T-helper 2 cell treated with Interferon-gamma antibody and Interleukin-4, amounts not matched to agents 5 μg/mL and 100 μg/mL, for 36 hours (primary cell): Measurements from ENCODE around the gene MAD1L1.

Source experiments
- DNase-seq: peaks from one replicate; pipeline ENCODE4 v3.0.0; 2021; ENCODE audit warnings: low spot score
- H3K27ac Mint-ChIP-seq: one replicate; pipeline ENCODE4 v1.8.0; 2021; ENCODE audit warnings: mild to moderate bottlenecking, mixed read lengths
- H3K27me3 Mint-ChIP-seq: one replicate; pipeline ENCODE4 v1.8.0; 2021; ENCODE audit warnings: low read depth, mixed read lengths
- H3K36me3 Mint-ChIP-seq: one replicate; pipeline ENCODE4 v1.8.0; 2021; ENCODE audit warnings: low read depth, mixed read lengths
- H3K4me1 Mint-ChIP-seq: one replicate; pipeline ENCODE4 v1.8.0; 2021; ENCODE audit warnings: low read depth, mixed read lengths
- H3K4me3 Mint-ChIP-seq: one replicate; pipeline ENCODE4 v1.8.0; 2022; ENCODE audit warnings: mild to moderate bottlenecking, moderate library complexity, mixed read lengths
- H3K9me3 Mint-ChIP-seq: one replicate; pipeline ENCODE4 v1.8.0; 2021; ENCODE audit warnings: mixed read lengths

MAD1L1 gene

DNA sequence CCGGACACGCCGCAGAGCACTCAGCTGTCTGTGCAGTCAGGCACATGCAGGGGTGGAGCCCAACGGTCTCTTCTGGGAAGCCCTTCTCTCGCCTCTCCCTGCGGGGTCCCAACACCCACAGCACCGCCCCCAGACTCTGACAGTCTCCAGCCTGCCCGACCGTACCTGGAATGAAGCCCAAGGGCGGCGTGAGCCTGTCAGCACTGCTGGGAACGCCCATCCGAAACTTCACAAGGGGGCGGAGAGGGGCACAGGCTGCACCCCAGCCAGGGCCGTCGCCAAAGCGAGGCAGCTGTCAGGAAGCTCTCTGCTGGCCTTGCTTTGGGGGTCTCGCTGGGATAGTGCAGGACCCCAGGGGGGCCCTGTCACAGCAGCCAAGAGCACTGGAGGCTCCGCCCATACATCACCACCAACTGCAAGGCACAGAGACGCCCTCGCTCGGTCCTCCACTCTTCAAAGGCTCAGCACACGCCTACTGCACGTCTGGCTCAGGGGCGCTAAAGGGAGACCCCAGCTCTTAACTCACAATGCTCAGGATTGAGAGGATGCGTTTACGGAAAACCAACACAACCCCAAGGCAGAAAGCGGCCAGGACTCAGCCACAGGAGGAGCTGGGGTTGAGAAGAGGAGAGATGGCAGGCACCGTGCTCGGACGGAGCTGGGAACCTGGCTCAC is 30.9 kb downstream of the MAD1L1 start:
- H3K4me3 Mint-ChIP-seq = no peak overlapping the region
- no peak overlapping the region for H3K27ac Mint-ChIP-seq
- H3K9me3 Mint-ChIP-seq = no peaks in the 10 kb centered on the region
- DNase-seq = no peak
- H3K27me3 Mint-ChIP-seq = no peaks in the 10 kb centered on the region
- no peaks in the 10 kb centered on the region for H3K4me1 Mint-ChIP-seq
- H3K36me3 Mint-ChIP-seq = peaks cover 12% of the 10 kb centered on the region

DNA sequence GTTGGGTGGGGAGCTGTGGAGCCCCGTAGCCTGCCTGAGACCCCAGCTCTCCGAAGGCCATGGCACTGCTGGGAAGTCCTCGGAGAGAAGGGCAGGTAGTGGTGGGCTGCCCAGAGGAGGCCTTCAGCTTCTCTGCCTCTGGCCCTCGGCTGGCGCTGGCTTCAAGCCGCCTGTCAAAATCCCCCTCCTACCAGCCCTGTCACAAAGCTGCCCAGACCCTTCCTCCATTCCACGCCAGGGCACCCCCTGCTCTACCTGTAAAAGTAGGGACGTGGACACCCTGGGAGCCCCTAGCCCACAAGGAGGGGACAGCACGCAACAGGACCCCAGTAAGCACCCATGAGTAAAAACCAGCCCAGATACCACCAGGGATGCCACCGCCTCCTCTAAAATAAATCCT is 31.6 kb downstream of the MAD1L1 start:
- Mint-ChIP-seq H3K4me1 (no peaks in the 10 kb centered on the region), H3K4me3 (no peak overlapping the region), H3K27ac (no peak overlapping the region), H3K9me3 (no peaks in the 10 kb centered on the region), H3K36me3 (peaks cover 19% of the 10 kb centered on the region), H3K27me3 (no peaks in the 10 kb centered on the region)
- no peak for DNase-seq

GRCh38 chr7:2200584-2200980 is 32.2 kb downstream of the MAD1L1 start:
- no peaks in the 10 kb centered on the region for H3K27me3 Mint-ChIP-seq
- H3K9me3 Mint-ChIP-seq = no peaks in the 10 kb centered on the region
- H3K4me1 Mint-ChIP-seq = no peaks in the 10 kb centered on the region
- no peak overlapping the region for H3K27ac Mint-ChIP-seq
- no peak overlapping the region for H3K4me3 Mint-ChIP-seq
- no peak for DNase-seq
- peaks cover 23% of the 10 kb centered on the region for H3K36me3 Mint-ChIP-seq

DNA sequence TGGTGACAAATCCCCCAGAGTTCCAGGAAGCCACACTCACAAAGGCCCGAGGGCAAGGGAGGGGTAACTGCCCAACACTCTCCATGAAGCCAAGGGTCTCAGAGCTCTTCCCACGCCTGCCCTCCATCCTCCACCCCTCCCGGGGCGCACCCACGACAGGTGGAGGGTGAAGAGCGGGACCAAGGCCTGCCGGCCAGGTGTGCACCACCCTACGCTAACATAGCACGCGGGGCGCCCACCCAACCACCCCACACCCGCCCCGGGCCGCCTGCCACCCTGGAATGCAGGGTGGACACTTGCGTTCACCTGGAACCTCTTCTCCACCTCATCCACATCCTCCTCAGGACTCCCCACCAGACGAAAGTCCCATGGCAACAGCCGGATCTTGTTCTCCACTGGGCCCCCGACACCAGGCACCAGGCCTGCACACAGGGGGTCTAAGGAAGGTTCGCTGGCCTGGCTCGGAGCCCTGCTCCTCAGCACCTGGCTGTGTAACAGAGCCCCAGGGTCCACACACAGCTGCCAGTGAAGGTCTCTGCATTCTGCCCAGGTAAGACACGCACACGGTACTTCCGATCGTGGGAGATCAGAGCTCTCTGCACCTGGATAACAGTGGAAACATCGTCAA is 32.7 kb downstream of the MAD1L1 start:
- peaks cover 28% of the 10 kb centered on the region for H3K36me3 Mint-ChIP-seq
- H3K27ac Mint-ChIP-seq = no peak overlapping the region

DNA sequence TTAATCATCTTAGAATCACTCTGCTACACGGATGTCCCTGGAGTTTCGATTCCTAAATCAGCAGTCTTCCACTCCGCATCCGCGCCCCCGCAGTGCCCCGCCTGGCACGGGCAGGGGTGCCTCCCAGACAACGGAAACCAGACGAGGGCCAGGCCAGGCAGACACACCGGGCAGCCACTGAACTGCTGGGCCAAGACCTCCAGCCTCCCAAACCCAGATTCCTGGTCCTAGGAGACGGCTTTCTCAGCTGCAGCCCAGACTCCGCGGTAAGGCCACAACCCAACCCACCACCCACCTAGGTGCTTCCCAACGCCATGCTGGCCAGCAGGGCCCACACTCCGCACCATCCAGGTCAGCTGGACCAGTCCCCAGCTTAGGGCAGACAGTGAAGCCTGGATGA is 33.2 kb downstream of the MAD1L1 start:
- H3K27ac Mint-ChIP-seq = no peak overlapping the region
- peaks cover 28% of the 10 kb centered on the region for H3K36me3 Mint-ChIP-seq
- DNase-seq = no peak
- no peaks in the 10 kb centered on the region for H3K27me3 Mint-ChIP-seq
- H3K4me1 Mint-ChIP-seq = no peaks in the 10 kb centered on the region
- H3K4me3 Mint-ChIP-seq = no peak overlapping the region
- H3K9me3 Mint-ChIP-seq = no peaks in the 10 kb centered on the region

More for the DNA sequence above, 32.7 kb downstream of the MAD1L1 start:
- Mint-ChIP-seq H3K4me1 (no peaks in the 10 kb centered on the region), H3K27me3 (no peaks in the 10 kb centered on the region), H3K9me3 (no peaks in the 10 kb centered on the region), H3K4me3 (no peak overlapping the region)
- DNase-seq = no peak

GRCh38 chr7:2198760-2199159 is 34.0 kb downstream of the MAD1L1 start:
- no peak for DNase-seq
- Mint-ChIP-seq H3K36me3 (peaks cover 28% of the 10 kb centered on the region), H3K27me3 (no peaks in the 10 kb centered on the region), H3K4me1 (no peaks in the 10 kb centered on the region), H3K27ac (no peak overlapping the region), H3K4me3 (no peak overlapping the region), H3K9me3 (no peaks in the 10 kb centered on the region)

GRCh38 chr7:2198206-2198605 is 34.5 kb downstream of the MAD1L1 start:
- DNase-seq = no peak
- peaks cover 28% of the 10 kb centered on the region for H3K36me3 Mint-ChIP-seq

GRCh38 chr7:2197436-2198155 is 35.1 kb downstream of the MAD1L1 start:
- no peak for DNase-seq
- Mint-ChIP-seq H3K4me1 (no peaks in the 10 kb centered on the region), H3K27me3 (no peaks in the 10 kb centered on the region), H3K4me3 (no peak overlapping the region), H3K9me3 (no peaks in the 10 kb centered on the region), H3K27ac (no peak overlapping the region), H3K36me3 (peaks cover 28% of the 10 kb centered on the region)

More at GRCh38 chr7:2198206-2198605, 34.5 kb downstream of the MAD1L1 start:
- Mint-ChIP-seq H3K9me3 (no peaks in the 10 kb centered on the region), H3K27ac (no peak overlapping the region), H3K27me3 (no peaks in the 10 kb centered on the region), H3K4me1 (no peaks in the 10 kb centered on the region), H3K4me3 (no peak overlapping the region)

DNA sequence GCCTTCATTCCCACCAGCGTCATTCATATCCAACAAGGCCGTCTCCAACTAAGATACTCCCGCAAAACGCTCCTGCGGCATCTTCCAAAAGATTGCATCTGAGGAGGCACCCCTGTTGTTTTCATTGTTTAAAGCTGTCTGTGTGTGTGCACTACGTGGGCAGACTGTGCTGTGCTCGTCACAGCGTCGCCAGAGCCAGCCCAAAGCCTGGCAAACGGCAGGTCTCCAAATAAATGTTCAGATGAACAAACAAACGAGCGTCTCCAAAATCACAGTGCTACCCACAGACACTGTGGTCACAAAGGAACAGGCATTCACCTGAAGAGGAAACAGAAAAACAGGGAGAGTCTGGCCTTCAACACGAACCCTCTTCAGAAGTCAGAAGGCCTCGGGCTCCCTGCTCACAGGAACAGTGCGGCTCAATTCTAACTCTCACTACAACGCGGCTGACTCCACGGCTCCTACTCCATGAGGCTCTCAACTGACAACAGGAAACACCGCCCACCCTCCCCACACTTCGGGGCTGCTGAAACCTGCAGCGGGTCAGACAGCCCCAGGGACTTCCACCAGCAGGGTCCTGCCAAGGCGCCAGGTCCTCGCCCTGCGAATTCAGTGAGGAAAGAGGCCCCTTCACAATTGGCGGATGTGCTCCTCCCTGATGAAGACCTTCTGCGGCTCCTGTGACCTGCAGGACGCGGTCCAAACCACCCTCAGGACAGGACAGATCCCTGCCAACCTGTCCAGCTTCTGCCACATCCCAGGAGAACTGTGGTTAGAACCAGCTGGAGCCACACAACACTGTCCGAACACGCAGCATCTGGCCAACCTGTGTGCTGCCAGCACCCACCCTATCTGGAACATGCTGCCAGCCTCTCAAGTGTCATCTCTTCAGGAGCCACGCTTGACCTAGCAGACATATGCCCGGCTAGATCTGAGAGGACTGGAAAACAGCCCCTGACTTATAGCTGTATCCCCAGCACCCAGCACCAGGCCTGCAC is 36.1 kb downstream of the MAD1L1 start:
- Mint-ChIP-seq H3K36me3 (peaks cover 30% of the 10 kb centered on the region), H3K4me3 (no peak overlapping the region), H3K27ac (no peak overlapping the region), H3K4me1 (no peaks in the 10 kb centered on the region), H3K9me3 (no peaks in the 10 kb centered on the region), H3K27me3 (no peaks in the 10 kb centered on the region)
- DNase-seq = no peak

GRCh38 chr7:2195400-2196246 is 37.1 kb downstream of the MAD1L1 start:
- Mint-ChIP-seq H3K36me3 (peaks cover 30% of the 10 kb centered on the region), H3K27me3 (no peaks in the 10 kb centered on the region), H3K9me3 (no peaks in the 10 kb centered on the region), H3K4me3 (no peak overlapping the region), H3K27ac (no peak overlapping the region), H3K4me1 (no peaks in the 10 kb centered on the region)
- DNase-seq = no peak

GRCh38 chr7:2193575-2194305 is 39.0 kb downstream of the MAD1L1 start:
- Mint-ChIP-seq H3K36me3 (peaks cover 35% of the 10 kb centered on the region), H3K27me3 (no peaks in the 10 kb centered on the region), H3K9me3 (no peaks in the 10 kb centered on the region), H3K27ac (no peak overlapping the region), H3K4me3 (no peak overlapping the region), H3K4me1 (no peaks in the 10 kb centered on the region)
- no peak for DNase-seq

DNA sequence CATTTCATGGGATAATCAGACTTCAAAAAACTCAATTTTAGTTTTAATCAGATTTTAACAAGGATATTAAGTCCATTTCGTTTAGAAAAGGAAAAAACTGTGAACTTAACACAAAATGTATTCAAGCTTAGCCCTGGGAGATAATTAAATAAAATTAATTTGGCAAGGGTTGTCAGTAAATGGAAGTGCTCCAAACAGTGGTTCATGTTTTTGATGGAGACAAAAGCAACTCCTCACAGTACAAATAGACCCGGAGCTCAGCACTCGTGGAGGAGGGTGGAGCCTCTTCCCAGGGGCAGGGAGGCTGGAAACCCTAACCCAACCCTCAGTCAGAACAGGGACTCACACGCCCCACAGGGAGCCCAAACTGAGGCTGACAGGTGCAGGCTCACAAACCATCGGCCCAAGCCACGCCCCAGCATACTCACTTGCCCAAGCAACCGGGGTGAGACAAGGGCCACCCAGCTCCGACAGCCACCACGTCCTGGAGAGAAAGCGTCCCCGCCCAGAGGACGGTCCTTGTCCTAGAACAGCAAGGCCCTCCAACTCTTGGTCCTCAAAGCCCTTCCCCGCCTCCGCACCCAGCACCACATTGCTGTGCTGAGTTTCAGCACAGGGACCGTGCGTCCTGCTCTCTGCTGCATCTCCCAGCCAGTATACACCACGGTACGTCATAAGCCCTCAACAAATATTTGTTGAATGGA is 39.8 kb downstream of the MAD1L1 start:
- H3K27ac Mint-ChIP-seq = no peak overlapping the region
- no peaks in the 10 kb centered on the region for H3K9me3 Mint-ChIP-seq
- DNase-seq = no peak
- no peak overlapping the region for H3K4me3 Mint-ChIP-seq
- peaks cover 37% of the 10 kb centered on the region for H3K36me3 Mint-ChIP-seq
- no peaks in the 10 kb centered on the region for H3K4me1 Mint-ChIP-seq
- H3K27me3 Mint-ChIP-seq = no peaks in the 10 kb centered on the region
